ENCODE data around the gene SLC22A17.
"Not testable (repeated sequence)": the region's sequence is repeated elsewhere in the genome, so short reads cannot be mapped to it uniquely, and the experiment has no call there.

Gene SLC22A17

DNA sequence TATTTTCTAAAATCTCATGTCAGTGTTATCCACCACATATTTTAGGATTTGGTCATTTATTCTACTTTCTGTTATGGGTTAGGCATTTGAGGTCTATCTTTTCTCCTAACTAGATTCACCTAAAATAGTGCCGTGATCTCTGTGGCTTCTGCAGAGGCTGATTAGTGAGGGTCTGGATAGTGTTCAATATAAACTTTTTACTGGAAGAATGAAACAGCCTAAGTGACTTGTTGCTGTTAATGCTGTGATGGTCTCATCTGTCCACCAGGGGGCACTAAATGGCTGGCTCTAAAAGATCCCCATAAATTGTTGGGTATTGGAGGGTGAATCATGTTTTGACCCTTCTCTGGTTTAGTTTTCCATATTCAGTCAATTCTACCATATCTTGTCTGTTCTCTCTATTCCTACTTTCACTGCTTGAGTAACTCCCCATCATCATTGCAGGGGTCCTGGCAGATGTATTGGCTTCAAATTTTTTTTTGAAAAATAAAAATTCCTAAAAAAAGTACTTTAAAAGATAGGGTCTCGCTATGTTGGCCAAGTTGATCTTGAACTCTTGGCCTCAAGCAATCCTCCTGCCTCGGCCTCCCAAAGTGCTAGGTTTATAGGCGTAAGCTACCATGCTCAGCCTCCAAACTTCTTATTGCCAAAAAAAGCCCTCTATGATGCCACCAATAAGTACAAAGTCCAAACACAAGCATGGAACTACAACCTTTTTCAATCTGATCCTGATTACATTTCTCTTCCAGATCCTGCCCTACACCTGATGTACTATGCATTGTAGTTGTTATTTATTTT is 24.5 kb downstream of the SLC22A17 start:
- DNase-seq: peak; percentile 78

DNA sequence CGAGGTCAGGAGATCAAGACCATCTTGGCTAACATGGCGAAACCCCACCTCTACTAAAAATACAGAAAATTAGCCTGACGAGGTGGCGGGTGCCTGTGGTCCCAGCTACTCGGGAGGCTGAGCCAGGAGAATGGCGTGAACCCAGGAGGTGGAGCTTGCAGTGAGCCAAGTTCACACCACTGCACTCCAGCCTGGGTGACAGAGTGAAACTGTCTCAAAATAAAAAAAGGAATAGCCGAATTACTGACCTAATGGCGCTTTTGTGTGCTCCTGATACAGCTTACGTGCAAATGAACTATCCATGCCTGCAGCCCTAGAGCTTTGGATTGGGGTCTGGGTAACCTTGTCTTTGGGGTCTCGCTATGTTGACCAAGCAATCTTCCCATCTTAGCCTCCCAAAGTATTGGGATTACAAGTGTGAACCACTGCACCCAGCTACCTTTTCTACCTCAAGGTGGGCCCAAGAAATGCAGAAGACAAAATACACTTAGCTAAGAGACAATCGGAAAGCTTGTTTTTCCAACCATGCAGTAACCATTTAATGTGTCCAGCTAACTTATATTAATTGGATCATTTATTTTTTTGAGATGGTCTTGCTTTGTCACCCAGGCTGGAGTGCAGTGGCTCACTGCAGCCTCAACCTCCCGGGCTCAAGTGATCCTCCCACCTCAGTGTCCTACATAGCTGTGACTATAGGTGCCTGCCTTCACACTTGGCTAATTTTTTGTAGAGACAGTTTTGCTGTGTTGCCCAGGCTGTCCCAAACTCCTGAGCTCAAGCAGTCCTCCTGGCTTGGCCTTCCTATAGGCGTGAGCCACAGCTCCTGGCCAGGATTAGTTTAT is 26.0 kb downstream of the SLC22A17 start:
- no peak for DNase-seq

DNA sequence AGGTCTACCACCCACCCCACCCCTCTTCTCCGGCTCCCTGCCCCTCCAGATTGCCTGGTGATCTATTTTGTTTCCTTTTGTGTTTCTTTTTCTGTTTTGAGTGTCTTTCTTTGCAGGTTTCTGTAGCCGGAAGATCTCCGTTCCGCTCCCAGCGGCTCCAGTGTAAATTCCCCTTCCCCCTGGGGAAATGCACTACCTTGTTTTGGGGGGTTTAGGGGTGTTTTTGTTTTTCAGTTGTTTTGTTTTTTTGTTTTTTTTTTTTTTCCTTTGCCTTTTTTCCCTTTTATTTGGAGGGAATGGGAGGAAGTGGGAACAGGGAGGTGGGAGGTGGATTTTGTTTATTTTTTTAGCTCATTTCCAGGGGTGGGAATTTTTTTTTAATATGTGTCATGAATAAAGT is 26.9 kb downstream of the SLC22A17 start:
- not testable (repeated sequence) for DNase-seq

DNA sequence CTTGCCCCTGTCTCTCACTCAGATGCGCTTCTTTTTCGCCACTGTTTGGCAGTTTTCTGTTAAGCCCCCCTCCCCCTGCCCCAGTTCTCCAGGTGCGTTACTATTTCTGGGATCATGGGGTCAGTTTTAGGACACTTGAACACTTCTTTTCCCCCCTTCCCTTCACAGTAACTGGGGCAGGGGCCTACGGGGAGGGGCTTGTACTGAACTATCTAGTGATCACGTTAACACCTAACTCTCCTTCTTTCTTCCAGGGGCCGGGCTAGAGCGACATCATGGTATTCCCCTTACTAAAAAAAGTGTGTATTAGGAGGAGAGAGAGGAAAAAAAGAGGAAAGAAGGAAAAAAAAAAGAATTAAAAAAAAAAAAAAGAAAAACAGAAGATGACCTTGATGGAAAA is 27.7 kb downstream of the SLC22A17 start:
- DNase-seq: no peak

DNA sequence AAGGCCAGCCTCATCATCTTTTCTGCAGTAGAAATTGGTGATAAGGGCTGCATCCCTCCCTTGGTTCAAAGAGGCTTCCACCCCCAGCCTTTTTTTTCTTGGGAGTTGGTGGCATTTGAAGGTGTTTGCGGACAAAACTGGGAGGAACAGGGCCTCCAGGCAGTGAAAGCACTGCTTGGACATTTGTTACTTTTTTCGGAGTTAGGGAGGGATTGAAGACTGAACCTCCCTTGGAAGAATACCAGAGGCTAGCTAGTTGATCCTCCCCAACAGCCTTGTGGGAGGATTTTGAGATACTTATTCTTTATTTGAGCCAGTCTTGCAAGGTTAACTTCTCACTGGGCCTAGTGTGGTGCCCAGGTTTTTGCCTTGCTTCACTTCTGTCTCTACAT is 28.2 kb downstream of the SLC22A17 start:
- DNase-seq: no peak

DNA sequence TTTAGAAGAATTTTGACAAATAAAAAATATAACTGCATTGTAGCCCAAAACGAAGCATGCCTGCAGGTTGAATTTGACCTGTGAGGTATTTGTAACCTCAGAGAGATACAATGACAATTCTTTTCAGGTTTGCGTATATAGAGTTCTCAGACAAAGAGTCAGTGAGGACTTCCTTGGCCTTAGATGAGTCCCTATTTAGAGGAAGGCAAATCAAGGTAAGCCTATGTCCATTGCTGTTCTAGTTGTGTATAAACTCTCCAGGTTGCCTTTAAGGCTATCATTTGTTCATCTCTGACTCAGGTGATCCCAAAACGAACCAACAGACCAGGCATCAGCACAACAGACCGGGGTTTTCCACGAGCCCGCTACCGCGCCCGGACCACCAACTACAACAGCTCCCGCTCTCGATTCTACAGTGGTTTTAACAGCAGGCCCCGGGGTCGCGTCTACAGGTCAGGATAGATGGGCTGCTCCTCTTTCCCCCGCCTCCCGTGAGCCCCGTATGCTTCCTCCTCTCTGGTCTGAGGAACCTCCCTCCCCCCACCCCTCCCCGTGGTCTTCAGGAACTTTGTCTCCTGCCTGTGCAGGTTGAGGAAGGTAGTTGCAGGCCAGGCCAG is 28.7 kb downstream of the SLC22A17 start:
- DNase-seq: no peak

DNA sequence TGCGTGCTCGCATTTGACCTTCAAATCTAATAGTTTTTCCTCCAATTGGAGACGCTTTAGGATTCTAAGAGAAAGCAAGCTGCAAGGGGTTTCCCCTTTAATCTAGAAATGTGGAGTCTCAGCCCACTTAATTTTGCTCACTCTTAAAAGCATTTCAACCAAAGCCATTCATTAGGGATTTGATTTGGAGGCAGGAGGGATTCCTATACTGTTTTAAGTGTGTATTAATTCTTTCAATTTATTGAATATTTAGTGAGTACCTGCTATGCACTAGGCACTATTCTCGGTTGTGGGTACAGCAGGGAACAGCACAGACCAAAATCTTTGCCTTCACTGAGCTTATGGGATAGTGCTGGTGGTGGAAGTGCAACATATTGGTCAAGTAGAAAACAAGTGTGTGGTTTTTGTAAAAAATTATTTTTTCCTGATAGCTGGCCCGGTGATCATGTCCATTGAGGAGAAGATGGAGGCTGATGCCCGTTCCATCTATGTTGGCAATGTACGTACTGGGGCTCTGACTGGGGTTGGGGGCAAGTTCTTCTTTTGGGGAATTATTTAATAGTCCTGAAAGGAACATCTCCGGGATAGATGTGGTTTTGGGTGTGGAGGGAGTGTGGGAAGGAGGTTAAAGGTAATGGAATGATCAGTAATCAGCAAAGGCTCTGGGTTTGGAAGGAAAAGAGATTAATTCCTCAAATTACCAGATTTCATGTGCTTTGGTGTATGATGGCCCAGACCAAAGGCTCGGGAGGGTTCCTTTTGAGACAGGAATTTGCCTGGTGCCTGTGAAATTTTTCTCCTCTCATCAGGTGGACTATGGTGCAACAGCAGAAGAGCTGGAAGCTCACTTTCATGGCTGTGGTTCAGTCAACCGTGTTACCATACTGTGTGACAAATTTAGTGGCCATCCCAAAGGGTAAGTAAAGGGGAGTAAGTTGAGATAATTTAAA is 29.8 kb downstream of the SLC22A17 start:
- DNase-seq: peak; percentile 14

DNA sequence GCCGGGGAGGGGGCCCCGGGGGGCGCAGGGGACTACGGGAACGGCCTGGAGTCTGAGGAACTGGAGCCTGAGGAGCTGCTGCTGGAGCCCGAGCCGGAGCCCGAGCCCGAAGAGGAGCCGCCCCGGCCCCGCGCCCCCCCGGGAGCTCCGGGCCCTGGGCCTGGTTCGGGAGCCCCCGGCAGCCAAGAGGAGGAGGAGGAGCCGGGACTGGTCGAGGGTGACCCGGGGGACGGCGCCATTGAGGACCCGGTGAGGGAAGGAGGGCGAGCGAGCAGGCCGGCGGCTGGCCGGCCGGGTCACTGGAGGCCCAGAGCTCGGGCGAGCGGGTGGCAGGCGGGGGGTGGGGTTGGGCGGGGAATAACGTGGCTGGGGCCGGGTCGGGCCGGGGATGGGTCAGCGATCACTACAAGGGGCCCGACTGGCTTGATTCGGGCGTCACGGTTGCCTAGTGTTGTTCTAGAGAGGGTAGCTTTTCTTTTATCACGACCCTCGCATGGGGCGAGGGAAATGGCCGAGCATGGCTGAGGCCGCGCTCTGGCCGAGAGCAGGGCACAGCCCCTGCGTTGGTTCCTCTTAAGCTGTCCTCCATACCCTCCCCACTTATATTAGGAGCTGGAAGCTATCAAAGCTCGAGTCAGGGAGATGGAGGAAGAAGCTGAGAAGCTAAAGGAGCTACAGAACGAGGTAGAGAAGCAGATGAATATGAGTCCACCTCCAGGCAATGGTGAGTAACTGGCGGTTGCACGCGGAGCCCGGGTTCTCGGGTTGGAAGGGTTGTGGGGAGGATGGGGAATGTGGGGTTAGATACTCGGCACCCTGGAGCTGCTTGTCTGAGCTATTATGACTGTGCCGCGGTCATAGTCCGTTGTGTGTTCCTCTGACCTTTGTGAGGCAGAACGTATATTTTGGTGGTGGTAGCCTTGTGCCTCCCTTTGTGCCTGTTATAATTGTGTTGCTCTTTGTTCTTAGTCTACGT is 30.8 kb downstream of the SLC22A17 start:
- DNase-seq: peak; percentile 44

DNA sequence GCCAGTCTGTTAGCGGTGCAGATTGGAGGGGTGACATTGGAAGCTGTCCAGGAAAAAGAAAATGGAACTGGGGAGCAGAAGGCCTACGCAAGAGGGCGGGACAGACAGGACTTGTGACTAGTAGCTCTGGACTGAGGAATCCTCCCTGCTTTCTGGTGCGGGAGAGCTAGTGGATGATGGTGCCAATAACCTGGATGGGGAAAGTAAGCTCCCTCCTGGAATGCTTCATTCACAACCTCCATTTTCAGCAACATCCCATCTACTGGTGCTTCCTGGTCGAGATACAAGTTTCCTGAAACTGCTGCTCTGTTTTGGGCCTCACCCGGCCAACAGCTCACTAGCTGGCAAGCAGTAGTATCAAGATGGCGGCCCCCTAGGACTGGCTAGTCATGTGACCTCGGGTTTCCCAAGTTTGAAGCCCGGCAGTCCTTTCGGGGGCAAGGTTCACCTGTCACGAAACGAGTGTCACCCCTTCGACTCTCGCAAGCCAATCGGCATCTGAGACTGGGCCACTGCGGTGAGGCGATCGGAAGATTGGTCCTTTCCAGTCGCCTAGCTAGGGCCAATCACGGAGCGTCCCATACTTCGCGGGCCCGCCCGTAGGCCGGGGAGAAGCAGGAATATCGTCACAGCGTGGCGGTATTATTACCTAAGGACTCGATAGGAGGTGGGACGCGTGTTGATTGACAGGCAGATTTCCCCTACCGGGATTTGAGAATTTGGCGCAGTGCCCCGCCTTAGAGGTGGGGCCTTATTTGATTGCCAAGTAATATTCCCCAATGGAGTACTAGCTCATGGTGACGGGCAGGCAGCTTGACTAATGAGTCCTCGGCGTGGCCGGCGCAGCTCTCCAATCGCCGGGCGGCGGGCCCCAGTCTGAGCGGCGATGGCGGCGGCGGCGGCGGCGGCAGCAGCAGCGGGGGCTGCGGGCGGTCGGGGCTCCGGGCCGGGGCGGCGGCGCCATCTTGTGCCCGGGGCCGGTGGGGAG is 31.8 kb downstream of the SLC22A17 start, which contains the start of gene PABPN1:
Gene PABPN1 (plus strand): TSS at position 874 of the 988 bp plus-strand sequence. CDS start 13 bp downstream, at position 887.
- DNase-seq: peak; percentile 100

DNA sequence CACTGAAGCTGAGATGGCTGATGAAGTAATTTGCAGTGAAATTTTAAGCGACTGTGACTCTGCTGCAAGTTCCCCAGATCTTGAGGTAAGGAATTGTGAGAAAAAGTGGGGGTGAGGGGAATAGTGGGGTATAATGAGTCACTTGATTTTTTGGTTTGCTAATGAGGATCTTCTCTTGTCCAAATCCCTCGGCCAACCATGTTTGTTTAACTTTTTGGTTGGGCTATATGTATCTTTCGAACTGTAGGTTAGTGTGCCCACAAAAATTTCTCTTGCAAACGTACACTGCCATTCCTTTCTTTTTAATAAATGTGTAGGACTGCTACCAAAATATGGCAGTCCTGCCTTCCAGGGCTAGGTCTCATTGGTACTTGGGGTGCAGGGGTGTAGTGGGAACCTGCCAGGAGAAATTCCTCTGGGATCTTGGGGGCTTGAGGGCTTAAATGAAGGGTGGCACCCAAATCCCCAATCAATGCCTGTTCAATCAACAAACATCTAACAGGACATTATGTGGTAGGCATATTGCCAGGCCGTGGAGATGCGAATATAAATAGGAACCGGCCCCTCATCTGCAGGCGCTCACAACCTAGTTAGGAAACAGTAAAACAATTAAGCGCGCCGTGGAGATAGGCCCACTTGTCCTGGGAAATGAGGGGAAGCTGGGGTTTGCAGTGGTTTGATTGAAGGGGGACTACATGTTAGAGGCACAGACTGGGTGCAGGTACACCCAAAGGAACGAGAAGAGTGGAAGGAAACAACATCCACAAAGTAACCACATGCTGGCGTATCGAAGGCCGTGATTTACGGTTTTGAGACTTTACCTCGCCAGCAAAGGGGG is 32.7 kb downstream of the SLC22A17 start:
- DNase-seq: no peak

DNA sequence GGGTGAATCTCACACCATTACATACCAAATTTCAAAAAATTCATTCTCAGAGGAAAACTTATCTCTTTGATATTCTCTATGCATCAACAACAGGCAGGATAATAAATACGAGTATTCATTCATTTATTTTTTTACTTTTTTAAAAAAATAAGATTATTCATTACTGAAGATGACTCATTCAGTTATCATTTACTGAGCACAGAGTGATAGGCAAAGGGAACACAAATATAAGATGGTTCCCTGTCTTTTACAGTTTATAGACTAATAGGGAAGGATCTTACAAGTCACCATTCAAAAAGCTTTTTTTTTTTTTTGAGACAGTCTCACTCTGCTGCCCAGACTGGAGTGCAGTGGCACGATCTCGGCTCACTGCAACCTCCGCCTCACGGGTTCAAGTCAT is 36.4 kb downstream of the SLC22A17 start:
- DNase-seq: no peak

DNA sequence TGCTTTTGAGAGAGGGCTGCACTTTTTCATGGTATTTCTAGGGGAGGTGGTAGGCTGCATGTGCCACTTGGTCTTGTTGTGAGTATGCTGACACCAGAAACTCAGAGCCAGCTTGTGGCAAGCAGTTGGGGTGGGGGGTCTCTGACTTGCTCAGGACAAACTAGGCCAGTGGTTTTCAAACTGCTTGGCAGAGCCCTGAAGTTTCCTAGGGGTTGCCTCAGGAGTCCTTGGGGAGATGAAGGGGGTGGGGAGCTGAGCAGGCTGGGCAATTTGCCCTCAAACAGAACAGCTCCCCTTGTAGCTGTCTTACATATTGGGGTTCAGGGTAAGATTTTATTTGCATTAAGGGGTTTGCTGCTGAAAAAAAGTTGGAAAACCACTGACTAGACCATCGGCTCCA is 42.1 kb downstream of the SLC22A17 start:
- DNase-seq: no peak

DNA sequence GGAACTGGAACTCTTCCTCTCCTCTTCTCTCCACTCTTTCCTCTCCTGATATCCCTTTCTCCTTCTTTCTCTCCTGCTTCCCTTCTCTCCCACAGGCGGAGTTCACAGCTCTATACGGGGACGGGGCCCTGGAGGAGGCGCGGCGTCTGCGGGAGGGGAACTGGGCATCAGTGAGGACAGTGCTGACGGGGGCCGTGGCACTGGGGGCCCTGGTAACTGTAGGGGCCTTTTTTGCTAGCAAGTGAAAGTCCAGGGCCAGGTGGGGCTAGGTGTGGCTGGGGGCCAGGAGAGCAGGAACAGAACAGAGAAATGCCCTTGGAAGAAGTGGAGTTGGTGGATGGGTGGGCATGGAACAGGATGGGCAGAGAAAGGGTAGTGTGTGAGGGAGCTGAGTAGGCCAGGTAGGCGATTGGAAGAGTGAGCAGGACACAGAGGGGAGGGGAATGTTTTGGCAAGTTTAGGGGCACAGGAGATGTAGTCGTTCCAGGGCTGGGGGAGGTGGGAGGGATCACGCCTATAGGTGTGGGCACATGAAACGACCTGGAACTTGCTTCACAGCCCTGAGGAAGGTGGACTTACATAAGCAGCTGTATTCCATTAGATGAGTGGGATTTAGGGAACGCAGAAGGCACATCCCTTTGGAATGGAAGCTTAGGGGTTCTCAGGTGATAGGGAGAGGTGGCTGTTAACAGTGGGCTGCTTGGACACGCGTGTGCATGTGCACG is 43.8 kb downstream of the SLC22A17 start:
- no peak for DNase-seq

DNA sequence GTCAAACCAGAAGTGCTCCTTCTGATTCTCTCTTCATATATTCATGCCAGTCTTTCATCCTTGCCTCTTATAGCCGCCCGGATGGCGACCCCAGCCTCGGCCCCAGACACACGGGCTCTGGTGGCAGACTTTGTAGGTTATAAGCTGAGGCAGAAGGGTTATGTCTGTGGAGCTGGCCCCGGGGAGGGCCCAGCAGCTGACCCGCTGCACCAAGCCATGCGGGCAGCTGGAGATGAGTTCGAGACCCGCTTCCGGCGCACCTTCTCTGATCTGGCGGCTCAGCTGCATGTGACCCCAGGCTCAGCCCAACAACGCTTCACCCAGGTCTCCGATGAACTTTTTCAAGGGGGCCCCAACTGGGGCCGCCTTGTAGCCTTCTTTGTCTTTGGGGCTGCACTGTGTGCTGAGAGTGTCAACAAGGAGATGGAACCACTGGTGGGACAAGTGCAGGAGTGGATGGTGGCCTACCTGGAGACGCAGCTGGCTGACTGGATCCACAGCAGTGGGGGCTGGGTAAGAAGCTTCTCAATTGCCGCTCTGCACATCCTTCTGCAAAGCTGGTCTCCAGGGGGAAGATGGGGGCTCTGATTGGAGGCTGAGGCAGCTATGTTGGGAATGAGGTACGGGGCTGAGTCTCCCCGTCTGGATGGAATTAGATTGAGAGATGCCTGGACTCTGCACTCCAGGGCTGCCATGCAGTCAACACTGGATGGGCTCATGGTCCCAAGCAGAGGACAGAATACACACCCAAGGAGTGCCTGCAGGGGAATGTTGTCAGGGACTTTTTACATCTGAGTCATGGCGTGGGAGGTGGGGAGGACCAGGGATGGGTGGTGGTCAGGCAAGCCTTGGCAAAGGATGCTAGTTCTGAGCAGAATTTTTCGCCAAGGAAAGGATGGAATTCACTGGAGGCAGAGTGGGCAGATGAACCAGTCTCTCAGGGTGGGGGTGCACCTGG is 44.7 kb downstream of the SLC22A17 start:
- DNase-seq: peak; percentile 37

DNA sequence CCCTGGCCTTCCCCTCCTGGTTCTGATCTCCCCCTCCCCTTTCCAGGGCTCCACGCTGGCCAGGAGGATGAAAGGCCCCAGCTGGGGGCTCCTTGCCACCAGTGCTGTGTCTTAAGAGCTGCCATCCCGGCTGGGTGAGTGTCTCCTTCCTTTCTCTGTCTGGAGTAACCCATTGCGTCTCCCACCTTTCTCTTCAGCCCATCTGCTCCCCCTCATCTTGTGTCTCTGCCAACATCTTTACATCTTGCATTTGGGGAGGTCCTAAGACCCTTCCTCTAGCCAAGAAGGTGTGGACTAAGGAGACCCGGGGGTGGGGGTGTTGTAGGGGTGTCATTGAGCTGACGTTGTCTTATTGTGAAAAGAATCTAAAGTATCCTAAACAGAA is 45.5 kb downstream of the SLC22A17 start:
- DNase-seq: no peak

DNA sequence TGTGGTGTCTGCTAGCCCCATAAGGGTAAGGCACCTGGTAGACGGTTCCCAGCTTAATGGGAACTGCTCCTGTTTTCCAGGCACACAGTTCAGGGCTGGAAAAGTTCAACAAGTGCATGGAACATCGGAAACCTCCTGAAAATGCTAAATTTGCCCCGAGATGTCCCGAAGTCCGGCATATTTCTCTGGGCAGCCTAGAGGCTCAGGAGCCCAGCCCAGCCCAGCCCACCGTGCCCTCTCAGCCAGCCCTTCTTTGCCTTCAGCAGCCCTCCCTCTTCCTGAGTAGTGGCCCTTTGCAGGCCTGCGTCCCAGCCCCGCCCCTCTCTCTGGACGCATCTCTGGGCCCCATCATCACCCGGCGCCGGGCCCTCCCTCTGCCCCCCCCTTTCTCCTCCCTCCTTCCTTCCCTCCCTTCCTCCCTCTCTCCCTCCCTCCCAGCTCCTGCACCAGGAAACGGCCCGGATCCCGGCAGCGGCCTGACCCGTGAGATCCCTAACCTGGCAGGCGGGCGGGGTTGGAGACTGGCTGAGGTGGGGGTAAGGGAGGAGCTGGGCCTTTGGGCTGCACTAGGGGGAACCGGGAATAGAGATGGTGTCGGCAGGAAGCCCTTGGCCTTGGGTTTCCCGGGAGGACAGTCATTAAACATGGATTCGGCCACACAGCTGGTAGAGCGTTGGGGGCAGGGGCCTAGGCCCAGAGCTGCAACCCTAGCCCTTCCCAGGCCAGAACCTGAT is 46.1 kb downstream of the SLC22A17 start, which contains the start of gene BCL2L2:
Gene BCL2L2 (plus strand): TSS at position 422 of the 734 bp plus-strand sequence. CDS start 935 bp downstream, outside the sequence.
- peak; percentile 88 for DNase-seq
